ENCODE data around the gene EPHB6.

EPHB6 gene

GRCh38 chr7:142857625-142858024 lies 2.7 kb downstream of the EPHB6 start:
- no peak overlapping the region for H3K27ac ChIP-seq
- TF ChIP-seq ZFX (IDR thresholded peaks at IDR 0.05; ENCODE audit: borderline replicate concordance): no peak
- TF ChIP-seq CTCF (IDR thresholded peaks at IDR 0.05): no peak

- no peak overlapping the region for H3K27ac ChIP-seq
- no peak for TF ChIP-seq CTCF (IDR thresholded peaks at IDR 0.05)
- no peak for TF ChIP-seq ZFX (IDR thresholded peaks at IDR 0.05; ENCODE audit: borderline replicate concordance)
Observed at GRCh38 chr7:142859411-142859810, 4.5 kb downstream of the EPHB6 start.

GRCh38 chr7:142859829-142860228 lies 5.0 kb downstream of the EPHB6 start:
- no peak overlapping the region for H3K27ac ChIP-seq
- no peak for TF ChIP-seq ZFX (IDR thresholded peaks at IDR 0.05; ENCODE audit: borderline replicate concordance)
- TF ChIP-seq CTCF (IDR thresholded peaks at IDR 0.05): no peak

GRCh38 chr7:142860968-142861367 lies 6.1 kb downstream of the EPHB6 start:
- TF ChIP-seq ZFX (IDR thresholded peaks at IDR 0.05; ENCODE audit: borderline replicate concordance) (no peak), CTCF (IDR thresholded peaks at IDR 0.05) (no peak)

GRCh38 chr7:142862351-142862750 lies 7.5 kb downstream of the EPHB6 start:
- no peak overlapping the region for H3K27ac ChIP-seq
- no peak for TF ChIP-seq CTCF (IDR thresholded peaks at IDR 0.05)
- TF ChIP-seq ZFX (IDR thresholded peaks at IDR 0.05; ENCODE audit: borderline replicate concordance): no peak

More at GRCh38 chr7:142860968-142861367, 6.1 kb downstream of the EPHB6 start:
- no peak overlapping the region for H3K27ac ChIP-seq

GRCh38 chr7:142862786-142863400 lies 8.0 kb downstream of the EPHB6 start:
- TF ChIP-seq CTCF (IDR thresholded peaks at IDR 0.05): no peak
- TF ChIP-seq ZFX (IDR thresholded peaks at IDR 0.05; ENCODE audit: borderline replicate concordance): no peak
- no peak overlapping the region for H3K27ac ChIP-seq

- no peak for TF ChIP-seq CTCF (IDR thresholded peaks at IDR 0.05)
- TF ChIP-seq ZFX (IDR thresholded peaks at IDR 0.05; ENCODE audit: borderline replicate concordance): no peak
- H3K27ac ChIP-seq: no peak overlapping the region
Observed at GRCh38 chr7:142863891-142864685, 9.2 kb downstream of the EPHB6 start.
